Ovary (tissue), 3 donors: ENCODE measurements around the gene ZNF598.

Experiments used
- CTCF ChIP-seq, 3 donors: fragments of 450-650 bp in 2 of 3; fragments of 200-600 bp in 1 of 3; IDR thresholded peaks; one replicate each; pipeline versions ENCODE4 v1.5.1 to v1.8.0; 2016 to 2022; ENCODE audit warnings: antibody characterized with exemption in 3 of 3, mild to moderate bottlenecking in 1 of 3
- EP300 ChIP-seq: sonication (generic); formaldehyde crosslinking; IDR thresholded peaks from one replicate; pipeline ENCODE4 v1.6.1; 2017; ENCODE audit warnings: antibody characterized with exemption
- donor health status: DM: no; HTN: no; CAD: no.

DNA sequence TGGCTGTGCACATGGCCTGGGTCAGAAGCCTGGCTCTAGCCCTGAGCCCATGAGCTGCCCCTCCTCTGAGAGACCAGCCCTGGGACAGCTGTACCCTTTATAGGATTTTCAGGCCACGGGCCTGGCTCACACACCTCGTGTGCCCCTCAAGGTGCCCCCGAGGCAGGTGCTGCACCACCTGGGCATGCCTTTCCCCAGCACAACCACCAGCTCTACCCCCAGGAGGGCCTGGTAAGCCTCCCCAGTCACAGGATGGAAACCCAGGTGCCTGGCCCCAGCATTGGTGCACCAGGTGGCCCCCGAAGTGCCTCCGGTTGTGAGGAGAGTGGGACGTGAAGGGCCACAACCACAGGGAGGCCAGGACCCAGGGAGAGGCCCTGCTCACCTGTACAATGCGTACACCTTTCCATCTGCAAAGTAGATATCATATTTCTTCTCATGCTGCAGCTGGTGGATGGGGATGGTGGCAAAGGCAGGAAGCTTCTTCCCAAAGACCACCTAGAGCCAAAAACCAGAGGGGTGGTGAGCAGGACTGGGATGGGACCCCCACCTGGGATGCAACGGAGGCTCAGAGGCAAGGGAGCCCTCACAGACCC is 6.3 kb downstream of the ZNF598 start:
- TF ChIP-seq CTCF (IDR thresholded peaks at IDR 0.05) (no peak), EP300 (no peak)
